Calu3 (cell line): ENCODE data around the gene NTM. TPM values are rescaled to one million over a fixed set of nuclear protein-coding genes. Genes with fewer than 3 reads are reported as not detected.

Experiments
- BruUV-seq: library from RNA; stranded (reverse); fragments of 400-500 nt; replicated peaks from 2 replicates; lab custom pipeline; 2021; lab: Mats Ljungman, UMichigan
- CTCF ChIA-PET: fragments of 300-600 bp; sonication (Branson Sonifier 250); formaldehyde crosslinking; loops from one replicate; lab custom pipeline; 2022; ENCODE audit warnings: antibody characterized with exemption; lab: Charles Lee
- DNase-seq: peaks from one replicate; pipeline ENCODE4 v3.0.0; 2022
- H3K27ac Mint-ChIP-seq: one replicate; pipeline ENCODE4 v1.8.0; 2022; ENCODE audit warnings: mixed read lengths; ENCODE audit not compliant: unreplicated experiment
- H3K27me3 Mint-ChIP-seq: one replicate; pipeline ENCODE4 v1.8.0; 2022; ENCODE audit warnings: mixed read lengths; ENCODE audit not compliant: unreplicated experiment
- H3K36me3 Mint-ChIP-seq: one replicate; pipeline ENCODE4 v1.8.0; 2022; ENCODE audit warnings: mild to moderate bottlenecking, moderate library complexity, mixed read lengths; ENCODE audit not compliant: insufficient read depth, unreplicated experiment
- H3K4me1 Mint-ChIP-seq: one replicate; pipeline ENCODE4 v1.8.0; 2022; ENCODE audit warnings: mild to moderate bottlenecking, low read depth, mixed read lengths; ENCODE audit not compliant: unreplicated experiment
- H3K4me3 Mint-ChIP-seq: one replicate; pipeline ENCODE4 v1.8.0; 2022; ENCODE audit warnings: mild to moderate bottlenecking, low read depth, moderate library complexity, mixed read lengths; ENCODE audit not compliant: unreplicated experiment
- H3K9me3 Mint-ChIP-seq: one replicate; pipeline ENCODE4 v1.8.0; 2022; ENCODE audit warnings: low read depth, mixed read lengths; ENCODE audit not compliant: unreplicated experiment
- intact Hi-C: fragments of 100-400 bp; cut with micrococcal nuclease; formaldehyde crosslinking; loops from one replicate; pipeline ENCODE4 v1.10.0; 2022; ENCODE audit not compliant: unreplicated experiment
- total RNA-seq: library from RNA; stranded (reverse); gene quantifications from 2 replicates; pipeline ENCODE4 v1.2.3, GENCODE V29; 2022
- TF ChIP-seq, protein P1 (sequence below): fragments of 200-600 bp; IDR thresholded peaks from one replicate; pipeline ENCODE4 v1.8.0; 2022; ENCODE audit warnings: antibody characterized with exemption; ENCODE audit not compliant: unreplicated experiment

The NTM gene
- total RNA-seq, 1 experiment from 2014 or later, result not detected

GRCh38 chr11:132122735-132123134 lies 752.3 kb downstream of the NTM start:
- CTCF ChIA-PET, result no interaction called here
- BruUV-seq, result no TSS peak
- no peak for DNase-seq
- Mint-ChIP-seq H3K27me3 (no peaks in the 10 kb centered on the region), H3K9me3 (peaks cover 8% of the 10 kb centered on the region), H3K4me1 (no peaks in the 10 kb centered on the region), H3K36me3 (no peaks in the 10 kb centered on the region), H3K4me3 (no peak overlapping the region), H3K27ac (no peak overlapping the region)
- TF ChIP-seq, protein P1, sequence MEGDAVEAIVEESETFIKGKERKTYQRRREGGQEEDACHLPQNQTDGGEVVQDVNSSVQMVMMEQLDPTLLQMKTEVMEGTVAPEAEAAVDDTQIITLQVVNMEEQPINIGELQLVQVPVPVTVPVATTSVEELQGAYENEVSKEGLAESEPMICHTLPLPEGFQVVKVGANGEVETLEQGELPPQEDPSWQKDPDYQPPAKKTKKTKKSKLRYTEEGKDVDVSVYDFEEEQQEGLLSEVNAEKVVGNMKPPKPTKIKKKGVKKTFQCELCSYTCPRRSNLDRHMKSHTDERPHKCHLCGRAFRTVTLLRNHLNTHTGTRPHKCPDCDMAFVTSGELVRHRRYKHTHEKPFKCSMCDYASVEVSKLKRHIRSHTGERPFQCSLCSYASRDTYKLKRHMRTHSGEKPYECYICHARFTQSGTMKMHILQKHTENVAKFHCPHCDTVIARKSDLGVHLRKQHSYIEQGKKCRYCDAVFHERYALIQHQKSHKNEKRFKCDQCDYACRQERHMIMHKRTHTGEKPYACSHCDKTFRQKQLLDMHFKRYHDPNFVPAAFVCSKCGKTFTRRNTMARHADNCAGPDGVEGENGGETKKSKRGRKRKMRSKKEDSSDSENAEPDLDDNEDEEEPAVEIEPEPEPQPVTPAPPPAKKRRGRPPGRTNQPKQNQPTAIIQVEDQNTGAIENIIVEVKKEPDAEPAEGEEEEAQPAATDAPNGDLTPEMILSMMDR, result no peak
- intact Hi-C loops, result no loop called here

DNA sequence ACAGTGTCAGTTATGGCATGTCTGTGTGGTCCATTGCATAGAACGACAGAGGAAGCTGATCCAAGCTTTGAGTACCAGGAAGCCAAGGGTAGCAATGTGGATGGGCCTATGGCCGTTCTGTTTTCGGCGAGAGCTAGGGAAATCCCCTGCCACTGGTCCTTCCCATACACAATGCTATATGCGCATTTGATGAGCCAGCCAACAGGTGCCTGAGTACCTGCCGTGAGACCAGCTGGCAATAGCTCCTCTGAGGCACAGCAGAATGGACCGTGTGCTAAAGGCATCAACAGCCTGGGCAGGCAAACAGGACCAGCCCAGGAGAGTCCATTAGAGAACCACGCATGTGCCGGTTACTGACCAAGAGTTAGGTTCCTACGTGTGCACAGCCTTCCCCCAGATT lies 753.0 kb downstream of the NTM start:
- no peaks in the 10 kb centered on the region for H3K27me3 Mint-ChIP-seq

GRCh38 chr11:132123854-132124835 lies 753.7 kb downstream of the NTM start:
- H3K4me1 Mint-ChIP-seq, result no peaks in the 10 kb centered on the region
- no peak overlapping the region for H3K4me3 Mint-ChIP-seq
- no peaks in the 10 kb centered on the region for H3K27me3 Mint-ChIP-seq
- no peak overlapping the region for H3K27ac Mint-ChIP-seq
- TF ChIP-seq, protein P1, result no peak
- H3K36me3 Mint-ChIP-seq, result no peaks in the 10 kb centered on the region
- CTCF ChIA-PET, result no interaction called here
- peaks cover 8% of the 10 kb centered on the region for H3K9me3 Mint-ChIP-seq
- DNase-seq, result no peak
- intact Hi-C loops, result no loop called here
- BruUV-seq, result no TSS peak

More for the DNA sequence above, 753.0 kb downstream of the NTM start:
- TF ChIP-seq, protein P1, result no peak
- Mint-ChIP-seq H3K27ac (no peak overlapping the region), H3K4me1 (no peaks in the 10 kb centered on the region), H3K9me3 (peaks cover 8% of the 10 kb centered on the region), H3K36me3 (no peaks in the 10 kb centered on the region), H3K4me3 (no peak overlapping the region)
- BruUV-seq, result no TSS peak
- no peak for DNase-seq
- CTCF ChIA-PET, result no interaction called here
- intact Hi-C loops, result no loop called here

- Mint-ChIP-seq H3K27me3 (no peaks in the 10 kb centered on the region), H3K27ac (no peak overlapping the region), H3K4me1 (no peaks in the 10 kb centered on the region), H3K36me3 (no peaks in the 10 kb centered on the region), H3K4me3 (no peak overlapping the region), H3K9me3 (peaks cover 10% of the 10 kb centered on the region)
- CTCF ChIA-PET, result interaction anchor here (0.6 kb wide), 1 partner anchor 605 kb away, joined by 3 read pairs; no protein-coding TSS in a partner anchor
- no TSS peak for BruUV-seq
- TF ChIP-seq, protein P1, result no peak
- DNase-seq, result no peak
- intact Hi-C loops, result no loop called here
Observed at GRCh38 chr11:132125988-132126871, 755.8 kb downstream of the NTM start.
